Spinal cord (tissue), 10 donors: ENCODE data around the gene GPN2. TPM values are rescaled to one million over a fixed set of nuclear protein-coding genes. Genes with fewer than 3 reads are reported as not detected.

Source experiments
- DNase-seq, 6 donors: peaks; one replicate each; pipeline versions ENCODE4 v3.0.0 to v3.0.0-alpha.2; 2013 to 2015; ENCODE audit warnings: low spot score in 6 of 6, low read depth in 4 of 6
- H3K27ac ChIP-seq: one replicate; pipeline ENCODE4 v1.5.1; 2013; ENCODE audit warnings: low read depth, low read length, control low read depth
- H3K27me3 ChIP-seq: one replicate; pipeline ENCODE4 v1.6.1; 2013; ENCODE audit warnings: low read length; ENCODE audit not compliant: control insufficient read depth, insufficient read depth
- H3K36me3 ChIP-seq: one replicate; pipeline ENCODE4 v1.6.1; 2013; ENCODE audit warnings: low read length; ENCODE audit not compliant: control insufficient read depth, insufficient read depth
- H3K4me1 ChIP-seq: one replicate; pipeline ENCODE4 v1.6.1; 2013; ENCODE audit warnings: low read length; ENCODE audit not compliant: control insufficient read depth, insufficient read depth
- H3K4me3 ChIP-seq: one replicate; pipeline ENCODE4 v1.5.1; 2013; ENCODE audit warnings: low read depth, low read length, control low read depth
- H3K9me3 ChIP-seq: one replicate; pipeline ENCODE4 v1.6.1; 2013; ENCODE audit warnings: low read length; ENCODE audit not compliant: control insufficient read depth, insufficient read depth
- WGBS: methylation state at CpG from one replicate; pipeline ENCODE4 v1.1.5; 2013; ENCODE audit warnings: missing lambda C conversion rate; ENCODE audit not compliant: insufficient coverage; 5-methylcytosine and 5-hydroxymethylcytosine counted together
- polyA plus RNA-seq, 2 donors: library from polyadenylated mRNA; unstranded; fragments of 120-200 nt; gene quantifications; one replicate each; pipeline ENCODE4 v1.2.1, GENCODE V29; 2013; ENCODE audit not compliant: insufficient read length in 2 of 2
- total RNA-seq, 2 donors: library from RNA; depleted of rRNA in 1 of 2; stranded (reverse); fragments of 120-200 nt in 1 of 2; fragments of >200 nt in 1 of 2; gene quantifications; one replicate each; pipeline versions ENCODE4 v1.2.3 to v1.2.4, GENCODE V29; 2013 to 2014
- donor health status: healthy.

The GPN2 gene
- total and polyA plus RNA-seq, 4 donors = 13.2 to 38.4 (median 23.0) TPM

DNA sequence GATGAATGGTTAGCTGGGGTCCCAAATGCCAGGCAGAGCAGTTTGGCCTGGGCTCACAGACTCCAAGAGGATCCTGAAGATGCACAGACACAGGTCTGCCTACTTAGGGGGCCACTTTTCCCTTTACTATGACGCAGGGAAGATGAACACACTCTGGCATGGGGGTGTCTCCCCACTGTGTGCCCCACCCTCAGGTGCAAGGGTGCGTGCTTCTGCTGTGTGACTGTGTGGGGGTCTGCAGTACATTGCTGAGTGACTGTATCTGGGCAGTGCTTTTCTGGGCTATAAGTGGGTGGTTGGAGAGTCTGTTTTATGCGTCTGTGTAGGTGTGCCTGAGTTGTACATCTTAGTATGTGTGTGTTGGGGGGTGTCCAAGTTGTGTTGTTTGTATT, 19.9 kb upstream of the GPN2 start:
- 83% methylated on average over 3 of the region's 3 CpGs for WGBS
- no peaks in the 10 kb centered on the region for H3K27me3 ChIP-seq
- DNase-seq = no peak
- no peak overlapping the region for H3K4me3 ChIP-seq
- no peaks in the 10 kb centered on the region for H3K4me1 ChIP-seq
- no peak overlapping the region for H3K27ac ChIP-seq
- H3K36me3 ChIP-seq = no peaks in the 10 kb centered on the region
- no peaks in the 10 kb centered on the region for H3K9me3 ChIP-seq

DNA sequence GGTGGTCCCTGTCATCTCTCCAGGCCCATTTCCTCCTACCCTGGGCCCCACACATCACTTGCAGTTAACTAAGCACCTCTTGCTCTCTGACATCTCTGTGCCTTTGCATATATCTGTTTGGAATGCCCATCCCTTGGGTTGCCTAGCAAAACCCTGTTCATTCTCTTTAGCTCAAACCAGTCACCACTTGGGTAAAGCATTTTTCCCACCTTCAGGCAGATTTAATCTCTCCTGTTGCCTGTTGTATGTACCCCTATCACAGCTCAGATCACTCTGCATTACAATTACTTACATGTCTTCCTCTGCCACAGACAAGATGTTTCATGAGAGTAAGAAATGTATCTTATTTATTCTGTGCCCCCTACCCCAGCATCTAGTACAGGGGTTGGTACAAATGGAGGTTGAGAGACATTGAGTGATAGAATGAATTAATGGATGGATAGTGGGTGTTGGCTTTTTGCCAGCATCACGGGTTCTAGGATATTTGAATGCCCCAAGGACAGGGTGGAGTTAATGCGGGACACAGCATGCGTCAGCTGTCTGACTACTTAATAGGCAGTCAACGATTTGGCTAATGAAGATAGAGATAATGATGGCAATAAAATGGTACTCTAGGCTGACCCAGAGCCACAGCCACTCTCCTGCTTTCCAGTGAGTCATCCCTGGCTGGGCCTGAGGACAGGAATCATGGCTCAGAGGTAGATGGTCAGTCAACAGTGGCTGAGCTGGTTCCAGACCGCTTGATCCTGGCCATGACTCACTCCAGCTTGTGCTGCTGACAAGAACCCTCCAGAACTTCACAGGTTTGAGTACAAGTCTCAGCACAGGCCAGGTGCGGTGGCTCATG, 17.2 kb upstream of the GPN2 start:
- WGBS = 43% methylated on average over 6 of the region's 6 CpGs
- H3K27me3 ChIP-seq = no peaks in the 10 kb centered on the region
- no peaks in the 10 kb centered on the region for H3K36me3 ChIP-seq
- no peaks in the 10 kb centered on the region for H3K4me1 ChIP-seq
- no peak for DNase-seq
- no peaks in the 10 kb centered on the region for H3K9me3 ChIP-seq
- H3K4me3 ChIP-seq = no peak overlapping the region
- no peak overlapping the region for H3K27ac ChIP-seq

DNA sequence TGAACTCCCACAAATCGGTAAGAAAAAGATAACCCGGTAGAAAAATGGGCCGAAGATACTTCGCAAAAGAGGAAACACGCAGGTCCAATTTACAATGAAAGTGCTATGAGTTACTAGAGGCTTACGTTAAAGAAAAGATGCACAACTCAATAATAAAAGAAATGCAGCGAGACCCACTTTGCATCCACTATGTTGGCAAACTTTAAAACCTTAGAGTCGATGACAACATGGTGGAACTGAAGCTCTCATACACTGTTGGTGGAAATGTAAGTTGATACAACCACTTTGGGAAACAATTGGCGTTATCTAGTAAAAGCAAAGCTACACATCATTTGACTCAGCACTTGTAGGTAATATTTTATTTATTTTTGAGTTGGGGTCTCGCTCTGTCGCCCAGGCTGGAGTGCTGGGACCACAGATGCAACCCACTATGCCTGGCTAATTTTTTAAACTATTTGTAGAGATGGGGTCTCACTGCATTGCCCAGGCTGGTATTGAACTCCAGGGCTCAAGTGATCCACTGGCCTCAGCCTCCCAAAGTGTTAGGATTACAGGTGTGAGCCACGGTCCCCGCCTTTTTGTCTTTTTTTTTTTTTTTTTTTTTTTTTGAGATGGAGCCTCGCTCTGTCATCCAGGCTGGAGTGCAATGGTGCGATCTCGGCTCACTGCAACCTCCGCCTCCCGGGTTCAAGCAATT, 10.9 kb upstream of the GPN2 start:
- Histone ChIP-seq H3K4me1 (peaks cover 3% of the 10 kb centered on the region), H3K27ac (peak overlapping the region; percentile 57), H3K27me3 (no peaks in the 10 kb centered on the region), H3K36me3 (peaks cover 21% of the 10 kb centered on the region), H3K9me3 (no peaks in the 10 kb centered on the region), H3K4me3 (peak overlapping the region; percentile 82)
- peak in 1 of 6 donors; percentile 6 for DNase-seq
- WGBS = 100% methylated on average over 2 of the region's 18 CpGs

DNA sequence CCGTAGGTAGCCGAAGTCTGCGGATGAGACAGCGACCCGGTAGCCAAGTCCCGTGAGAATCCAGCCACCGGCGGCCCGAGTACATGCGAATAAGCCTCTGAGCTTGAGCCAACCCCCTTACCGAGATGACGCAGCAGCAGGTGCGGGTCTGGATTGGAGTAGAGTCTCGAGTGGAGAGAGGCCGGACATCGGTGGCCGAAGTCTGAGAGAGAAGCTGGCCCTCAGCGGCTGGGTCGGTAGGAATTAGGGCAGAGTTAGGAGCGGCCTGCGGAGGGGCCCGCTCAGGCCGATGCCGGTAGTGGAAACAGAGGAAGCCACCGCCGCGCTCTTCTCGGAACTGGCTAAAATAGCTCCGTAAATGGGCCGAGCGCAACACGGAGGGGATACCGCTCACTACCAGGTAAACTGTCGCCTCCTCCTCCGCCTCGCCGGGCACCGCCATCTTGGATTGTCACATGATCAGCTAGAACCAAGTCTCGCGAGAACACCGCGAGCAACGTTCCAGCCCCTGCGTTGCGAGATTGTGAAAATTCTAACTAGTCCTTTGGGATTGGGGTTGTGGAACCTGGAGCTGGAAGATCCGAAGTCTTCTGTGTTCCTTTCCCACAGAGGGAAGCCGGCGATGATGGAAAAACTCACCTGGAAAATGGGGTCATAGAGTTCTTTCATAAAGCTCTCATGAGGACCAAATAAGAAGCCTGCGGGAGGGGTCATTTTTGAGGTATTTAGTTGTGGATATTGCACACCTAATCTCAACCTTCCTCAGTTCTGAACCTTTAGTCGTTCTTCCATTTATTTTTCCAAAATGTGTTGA, 10.1 kb upstream of the GPN2 start, which contains the start of gene GPATCH3:
GPATCH3 (minus strand) TSS at position 467 of the 814 bp plus-strand sequence; CDS start at position 442, 25 bp downstream.
- WGBS = under 1% methylated on average over 48 of the region's 50 CpGs
- Histone ChIP-seq H3K4me1 (peaks cover 3% of the 10 kb centered on the region), H3K36me3 (peaks cover 25% of the 10 kb centered on the region), H3K27me3 (no peaks in the 10 kb centered on the region), H3K4me3 (peak within 1 kb of the TSS; percentile 82), H3K9me3 (no peaks in the 10 kb centered on the region), H3K27ac (peak within 1 kb of the TSS; percentile 57)
- peak; percentile 84 to 99 (median 92) for DNase-seq

DNA sequence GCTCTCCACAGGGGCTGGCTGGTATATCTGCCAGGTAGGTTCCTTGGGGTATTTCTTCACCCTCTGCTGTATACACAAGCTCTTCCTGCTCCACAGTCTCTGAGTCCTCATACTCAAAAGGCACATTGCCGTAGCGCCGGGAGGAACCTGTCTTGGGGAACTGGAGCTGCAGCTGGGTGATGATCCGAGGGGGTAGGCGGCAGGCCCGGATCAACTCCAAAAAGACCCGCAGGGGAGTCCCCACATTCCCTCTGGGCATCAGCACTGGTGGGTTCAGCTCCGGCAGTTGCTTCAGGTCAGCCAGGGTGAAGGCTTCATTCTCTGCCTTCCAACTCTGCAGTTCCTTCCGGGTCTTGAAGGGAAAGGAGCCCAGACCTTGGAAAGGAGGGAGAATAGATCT, 7.3 kb upstream of the GPN2 start:
- no peak overlapping the region for H3K27ac ChIP-seq
- WGBS = 97% methylated on average over 9 of the region's 9 CpGs
- H3K36me3 ChIP-seq = peaks cover 52% of the 10 kb centered on the region
- H3K4me3 ChIP-seq = no peak overlapping the region
- H3K9me3 ChIP-seq = no peaks in the 10 kb centered on the region
- no peaks in the 10 kb centered on the region for H3K27me3 ChIP-seq
- DNase-seq = no peak
- H3K4me1 ChIP-seq = peaks cover 3% of the 10 kb centered on the region

DNA sequence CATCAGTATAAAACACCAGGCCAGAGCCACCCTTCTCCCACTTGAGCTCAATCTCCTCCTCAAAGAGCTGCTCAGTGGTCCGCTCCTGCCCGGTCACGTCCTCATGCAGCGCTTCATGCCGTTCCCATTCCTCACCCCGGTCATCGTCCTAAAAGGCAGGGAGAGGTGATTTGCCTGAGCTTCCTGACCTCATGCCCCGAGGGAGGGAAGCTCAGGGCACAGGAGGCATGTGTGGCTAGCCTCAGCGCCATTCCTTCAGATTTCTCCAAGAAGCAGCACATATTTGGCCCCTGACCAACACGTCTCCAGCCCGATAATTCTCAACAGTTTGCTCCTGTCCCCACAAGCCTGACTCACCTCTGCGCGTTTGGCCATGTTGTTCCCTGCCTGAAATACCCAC, 4.2 kb upstream of the GPN2 start:
- DNase-seq = no peak
- Histone ChIP-seq H3K4me3 (no peak overlapping the region), H3K36me3 (peaks cover 67% of the 10 kb centered on the region), H3K4me1 (peaks cover 16% of the 10 kb centered on the region), H3K9me3 (no peaks in the 10 kb centered on the region), H3K27me3 (no peaks in the 10 kb centered on the region), H3K27ac (no peak overlapping the region)
- WGBS = 98% methylated on average over 13 of the region's 13 CpGs

DNA sequence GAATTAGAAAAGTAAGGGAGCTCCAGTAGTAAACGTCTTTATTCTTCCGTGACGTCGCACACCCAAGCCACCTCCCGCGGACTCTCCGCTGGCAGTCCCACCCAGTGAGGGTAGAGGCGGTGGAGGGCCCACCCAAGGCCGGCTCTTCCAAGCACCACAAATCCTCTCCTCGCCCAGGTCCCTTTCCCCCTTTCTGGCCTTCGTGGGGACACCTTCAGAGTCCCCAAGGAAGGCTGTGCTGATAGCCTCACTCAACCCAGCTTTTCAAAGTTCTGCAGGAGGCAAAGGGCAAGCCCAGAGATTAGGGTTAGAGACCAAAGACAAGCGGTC, 349 bp upstream of the GPN2 start:
- H3K4me1 ChIP-seq = peaks cover 19% of the 10 kb centered on the region
- 19% methylated on average over 7 of the region's 12 CpGs for WGBS
- peak overlapping the region; percentile 81 for H3K4me3 ChIP-seq
- DNase-seq = no peak
- H3K36me3 ChIP-seq = peaks cover 73% of the 10 kb centered on the region
- H3K9me3 ChIP-seq = no peaks in the 10 kb centered on the region
- H3K27ac ChIP-seq = peak overlapping the region; percentile 84
- no peaks in the 10 kb centered on the region for H3K27me3 ChIP-seq

DNA sequence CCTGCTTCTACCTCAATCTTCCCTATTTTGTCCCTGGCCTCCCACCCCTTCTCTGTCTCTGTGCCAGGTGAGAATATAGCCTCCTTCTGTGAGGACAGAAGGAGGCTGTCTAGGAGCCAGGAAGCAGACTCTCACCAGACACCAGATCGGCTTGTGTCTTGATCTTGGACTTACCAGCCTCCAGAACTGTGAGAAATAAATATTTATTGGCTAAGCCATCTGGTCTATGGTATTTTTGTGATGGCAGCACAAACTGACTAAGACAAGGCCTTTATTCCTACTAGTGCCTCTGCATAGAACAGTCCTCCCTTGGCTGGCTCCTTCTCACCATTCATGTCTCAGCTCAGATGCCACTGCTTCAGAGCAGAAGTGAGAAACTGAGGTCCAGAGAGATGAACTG, 1.9 kb downstream of the GPN2 start:
- H3K9me3 ChIP-seq = no peaks in the 10 kb centered on the region
- peaks cover 19% of the 10 kb centered on the region for H3K4me1 ChIP-seq
- H3K27me3 ChIP-seq = no peaks in the 10 kb centered on the region
- no peak overlapping the region for H3K4me3 ChIP-seq
- no peak overlapping the region for H3K27ac ChIP-seq
- H3K36me3 ChIP-seq = peaks cover 73% of the 10 kb centered on the region
- WGBS = no CpG with 5 or more reads among the region's 1 CpG
- DNase-seq = peak in 1 of 6 donors; percentile 58

DNA sequence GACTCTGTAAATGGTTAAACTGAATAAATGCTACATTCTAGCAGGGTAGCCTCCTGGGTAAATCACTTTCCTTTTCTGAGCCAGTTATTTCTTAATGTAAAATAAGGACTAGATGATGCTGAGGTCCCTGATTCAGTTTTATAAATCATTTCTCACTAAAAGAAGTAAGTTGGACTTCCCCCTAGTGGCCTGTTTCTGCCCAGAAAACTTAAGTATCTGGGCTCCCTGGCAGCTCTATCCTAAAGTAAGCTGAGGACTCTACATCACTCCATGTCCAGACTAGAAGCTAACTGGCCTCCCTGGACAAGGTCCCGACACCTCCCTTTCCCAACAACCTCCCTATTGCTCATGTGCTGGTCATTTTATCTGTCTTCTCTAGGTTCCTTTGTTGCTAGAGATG, 3.0 kb downstream of the GPN2 start:
- peaks cover 74% of the 10 kb centered on the region for H3K36me3 ChIP-seq
- H3K27ac ChIP-seq = no peak overlapping the region
- no peak overlapping the region for H3K4me3 ChIP-seq
- WGBS = no CpG with 5 or more reads among the region's 1 CpG
- peak in 2 of 6 donors; percentile 9 to 25 for DNase-seq
- H3K4me1 ChIP-seq = peaks cover 19% of the 10 kb centered on the region
- H3K27me3 ChIP-seq = no peaks in the 10 kb centered on the region
- no peaks in the 10 kb centered on the region for H3K9me3 ChIP-seq
